ENCODE data around the gene TMEM17. TPM values are rescaled to one million over a fixed set of nuclear protein-coding genes. Genes with fewer than 3 reads are reported as not detected.

Gene TMEM17
- total RNA-seq, 1 experiment from 2014 or later: 4.1 TPM

DNA sequence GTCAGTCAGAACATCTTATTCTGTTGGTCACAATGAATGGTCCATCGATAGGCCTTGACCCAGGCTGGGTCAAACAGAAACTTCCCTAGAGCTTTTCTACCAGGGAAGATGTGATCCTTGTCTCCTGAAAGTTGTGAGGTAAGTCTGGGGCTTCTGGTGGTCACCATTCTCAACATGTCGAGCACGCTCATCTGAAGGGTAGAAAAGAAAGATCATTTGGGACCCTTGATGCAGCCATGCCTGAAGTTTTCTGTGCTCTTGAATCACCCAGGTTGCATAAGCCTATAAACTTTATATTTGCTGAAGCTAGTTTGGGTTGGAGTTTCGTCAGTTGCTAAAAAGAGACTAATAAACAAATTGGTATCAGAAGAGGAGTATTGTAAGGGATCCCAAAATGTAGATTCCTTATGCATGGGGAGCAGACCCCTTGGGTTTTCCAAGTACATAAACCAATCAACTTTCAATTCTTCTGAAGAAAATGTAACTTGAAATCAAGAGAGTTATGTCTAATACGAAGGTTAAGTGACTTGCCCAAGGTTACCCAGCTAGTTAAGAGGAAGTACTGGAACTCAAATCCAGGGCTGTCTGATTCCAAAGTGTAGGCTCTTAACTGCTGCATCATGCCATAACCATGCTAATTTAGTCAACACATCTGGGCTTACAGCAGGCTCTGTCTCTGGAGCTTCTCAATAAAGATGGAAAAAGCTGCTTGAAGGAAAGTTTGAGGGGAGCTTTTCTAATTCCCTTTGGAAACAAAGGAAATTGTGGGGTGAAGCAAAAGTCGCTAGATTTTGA, 23.2 kb downstream of the TMEM17 start:
- TF ChIP-seq SIN3A (IDR thresholded peaks at IDR 0.05; ENCODE audit: borderline replicate concordance, insufficient read depth, low read depth, low read length) (no peak), POLR2AphosphoS5 (IDR thresholded peaks at IDR 0.05; ENCODE audit: low read depth, low read length) (no peak), TCF7L2 (IDR thresholded peaks at IDR 0.05; ENCODE audit: low read depth, low read length) (no peak)
- TF ChIP-seq, protein P1, sequence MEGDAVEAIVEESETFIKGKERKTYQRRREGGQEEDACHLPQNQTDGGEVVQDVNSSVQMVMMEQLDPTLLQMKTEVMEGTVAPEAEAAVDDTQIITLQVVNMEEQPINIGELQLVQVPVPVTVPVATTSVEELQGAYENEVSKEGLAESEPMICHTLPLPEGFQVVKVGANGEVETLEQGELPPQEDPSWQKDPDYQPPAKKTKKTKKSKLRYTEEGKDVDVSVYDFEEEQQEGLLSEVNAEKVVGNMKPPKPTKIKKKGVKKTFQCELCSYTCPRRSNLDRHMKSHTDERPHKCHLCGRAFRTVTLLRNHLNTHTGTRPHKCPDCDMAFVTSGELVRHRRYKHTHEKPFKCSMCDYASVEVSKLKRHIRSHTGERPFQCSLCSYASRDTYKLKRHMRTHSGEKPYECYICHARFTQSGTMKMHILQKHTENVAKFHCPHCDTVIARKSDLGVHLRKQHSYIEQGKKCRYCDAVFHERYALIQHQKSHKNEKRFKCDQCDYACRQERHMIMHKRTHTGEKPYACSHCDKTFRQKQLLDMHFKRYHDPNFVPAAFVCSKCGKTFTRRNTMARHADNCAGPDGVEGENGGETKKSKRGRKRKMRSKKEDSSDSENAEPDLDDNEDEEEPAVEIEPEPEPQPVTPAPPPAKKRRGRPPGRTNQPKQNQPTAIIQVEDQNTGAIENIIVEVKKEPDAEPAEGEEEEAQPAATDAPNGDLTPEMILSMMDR (IDR thresholded peaks at IDR 0.05): no peak
- TF ChIP-seq, protein P2, sequence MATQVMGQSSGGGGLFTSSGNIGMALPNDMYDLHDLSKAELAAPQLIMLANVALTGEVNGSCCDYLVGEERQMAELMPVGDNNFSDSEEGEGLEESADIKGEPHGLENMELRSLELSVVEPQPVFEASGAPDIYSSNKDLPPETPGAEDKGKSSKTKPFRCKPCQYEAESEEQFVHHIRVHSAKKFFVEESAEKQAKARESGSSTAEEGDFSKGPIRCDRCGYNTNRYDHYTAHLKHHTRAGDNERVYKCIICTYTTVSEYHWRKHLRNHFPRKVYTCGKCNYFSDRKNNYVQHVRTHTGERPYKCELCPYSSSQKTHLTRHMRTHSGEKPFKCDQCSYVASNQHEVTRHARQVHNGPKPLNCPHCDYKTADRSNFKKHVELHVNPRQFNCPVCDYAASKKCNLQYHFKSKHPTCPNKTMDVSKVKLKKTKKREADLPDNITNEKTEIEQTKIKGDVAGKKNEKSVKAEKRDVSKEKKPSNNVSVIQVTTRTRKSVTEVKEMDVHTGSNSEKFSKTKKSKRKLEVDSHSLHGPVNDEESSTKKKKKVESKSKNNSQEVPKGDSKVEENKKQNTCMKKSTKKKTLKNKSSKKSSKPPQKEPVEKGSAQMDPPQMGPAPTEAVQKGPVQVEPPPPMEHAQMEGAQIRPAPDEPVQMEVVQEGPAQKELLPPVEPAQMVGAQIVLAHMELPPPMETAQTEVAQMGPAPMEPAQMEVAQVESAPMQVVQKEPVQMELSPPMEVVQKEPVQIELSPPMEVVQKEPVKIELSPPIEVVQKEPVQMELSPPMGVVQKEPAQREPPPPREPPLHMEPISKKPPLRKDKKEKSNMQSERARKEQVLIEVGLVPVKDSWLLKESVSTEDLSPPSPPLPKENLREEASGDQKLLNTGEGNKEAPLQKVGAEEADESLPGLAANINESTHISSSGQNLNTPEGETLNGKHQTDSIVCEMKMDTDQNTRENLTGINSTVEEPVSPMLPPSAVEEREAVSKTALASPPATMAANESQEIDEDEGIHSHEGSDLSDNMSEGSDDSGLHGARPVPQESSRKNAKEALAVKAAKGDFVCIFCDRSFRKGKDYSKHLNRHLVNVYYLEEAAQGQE (IDR thresholded peaks at IDR 0.05; ENCODE audit: insufficient read depth in 1 of 2, low read depth in 2 of 2, low read length in 1 of 2): no peak
- Histone ChIP-seq H3K4me1 (ENCODE audit: control insufficient read depth, insufficient read depth, low read length) (no peaks in the 10 kb centered on the region), H3K9me3 (ENCODE audit: control insufficient read depth, insufficient read depth, low read depth, low read length) (no peaks in the 10 kb centered on the region), H3K27me3 (ENCODE audit: control insufficient read depth, insufficient read depth, low read length) (no peaks in the 10 kb centered on the region), H3K36me3 (ENCODE audit: control insufficient read depth, insufficient read depth, low read length) (no peaks in the 10 kb centered on the region), H3K4me3 (ENCODE audit: low read depth in 2 of 2, low read length in 2 of 2) (no peak overlapping the region), H3K27ac (ENCODE audit: low read length) (no peak overlapping the region)
- in situ Hi-C loops (cut with HindIII; ENCODE audit: low pct_unique_long_range_greater_than_20kb, low sequenced_read_pairs): no loop called here
- DNase-seq (ENCODE audit: low read depth, low spot score) (no peak), ATAC-seq (no peak)
- ChIA-PET POLR2A (no interaction called here), CTCF (no interaction called here)
- intact Hi-C loops (cut with micrococcal nuclease; ENCODE audit: unreplicated experiment): no loop called here
- no TSS peak for BruUV-seq (replicated peaks)

DNA sequence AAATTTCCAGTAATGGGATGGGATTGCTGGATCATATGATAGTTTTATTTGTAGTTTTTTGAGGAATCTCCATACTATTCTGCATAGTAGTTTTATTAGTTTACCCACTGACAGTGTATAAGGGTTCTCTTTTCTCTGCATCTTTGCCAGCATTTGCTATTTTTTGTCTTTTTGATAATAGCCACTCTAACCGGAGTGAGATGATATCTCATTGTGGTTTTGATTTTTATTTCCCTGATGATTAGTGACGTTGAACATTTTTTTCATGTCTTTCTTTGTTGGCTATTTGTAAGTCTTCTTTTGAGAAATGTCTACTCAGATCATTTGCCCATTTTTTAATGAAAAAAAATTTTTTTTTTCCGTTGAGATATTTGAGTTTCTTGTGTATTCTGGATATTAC, 26.1 kb downstream of the TMEM17 start:
- TF ChIP-seq, protein P1 (IDR thresholded peaks at IDR 0.05): no peak
- TF ChIP-seq, protein P2 (IDR thresholded peaks at IDR 0.05; ENCODE audit: insufficient read depth in 1 of 2, low read depth in 2 of 2, low read length in 1 of 2): no peak
- TF ChIP-seq TCF7L2 (IDR thresholded peaks at IDR 0.05; ENCODE audit: low read depth, low read length): no peak
- Histone ChIP-seq H3K27me3 (ENCODE audit: control insufficient read depth, insufficient read depth, low read length) (no peaks in the 10 kb centered on the region), H3K4me3 (ENCODE audit: low read depth in 2 of 2, low read length in 2 of 2) (no peak overlapping the region), H3K27ac (ENCODE audit: low read length) (no peak overlapping the region), H3K36me3 (ENCODE audit: control insufficient read depth, insufficient read depth, low read length) (no peaks in the 10 kb centered on the region), H3K4me1 (ENCODE audit: control insufficient read depth, insufficient read depth, low read length) (no peaks in the 10 kb centered on the region), H3K9me3 (ENCODE audit: control insufficient read depth, insufficient read depth, low read depth, low read length) (no peaks in the 10 kb centered on the region)
- no peak for DNase-seq (ENCODE audit: low read depth, low spot score)
- no peak for ATAC-seq
- ChIA-PET CTCF (no interaction called here), POLR2A (no interaction called here)
- in situ Hi-C loops (cut with HindIII; ENCODE audit: low pct_unique_long_range_greater_than_20kb, low sequenced_read_pairs): no loop called here
- BruUV-seq (replicated peaks): no TSS peak
- intact Hi-C loops (cut with micrococcal nuclease; ENCODE audit: unreplicated experiment): no loop called here

All from Panc1 (cell line).